Activated naive CD4-positive, alpha-beta T cell (primary cell): Measurements from ENCODE around the gene ATPAF1.

Experiments used
- DNase-seq, 4 experiments: peaks; one replicate each; lab custom pipeline; 2025; lab: John Stamatoyannopoulos, UW

ATPAF1 gene

GRCh38 chr1:46650491-46650890, 17.7 kb downstream of the ATPAF1 start:
- DNase-seq: no peak

GRCh38 chr1:46649764-46650163, 18.4 kb downstream of the ATPAF1 start:
- DNase-seq: no peak

- DNase-seq: no peak
Measured at GRCh38 chr1:46647611-46648010, 20.6 kb downstream of the ATPAF1 start.

- no peak for DNase-seq
Measured at GRCh38 chr1:46646844-46647243, 21.3 kb downstream of the ATPAF1 start.

GRCh38 chr1:46646331-46646730, 21.8 kb downstream of the ATPAF1 start:
- DNase-seq: no peak

GRCh38 chr1:46645815-46646214, 22.3 kb downstream of the ATPAF1 start:
- no peak for DNase-seq

GRCh38 chr1:46643368-46643775, 24.8 kb downstream of the ATPAF1 start:
- DNase-seq: no peak

GRCh38 chr1:46642115-46642680, 26.0 kb downstream of the ATPAF1 start:
- no peak for DNase-seq

GRCh38 chr1:46639547-46639946, 28.6 kb downstream of the ATPAF1 start:
- DNase-seq: no peak

GRCh38 chr1:46638921-46639320, 29.2 kb downstream of the ATPAF1 start:
- no peak for DNase-seq

GRCh38 chr1:46637444-46638083, 30.6 kb downstream of the ATPAF1 start:
- DNase-seq: no peak

GRCh38 chr1:46635205-46635604, 33.0 kb downstream of the ATPAF1 start:
- DNase-seq: no peak

- no peak for DNase-seq
Measured at GRCh38 chr1:46630719-46631118, 37.4 kb downstream of the ATPAF1 start.

- DNase-seq: no peak
Measured at GRCh38 chr1:46623743-46624644, 44.2 kb downstream of the ATPAF1 start.

GRCh38 chr1:46622344-46622743, 45.8 kb downstream of the ATPAF1 start:
- no peak for DNase-seq

GRCh38 chr1:46621930-46622329, 46.2 kb downstream of the ATPAF1 start:
- no peak for DNase-seq

GRCh38 chr1:46619656-46620258, 48.4 kb downstream of the ATPAF1 start:
- no peak for DNase-seq

GRCh38 chr1:46618754-46619415, 49.3 kb downstream of the ATPAF1 start:
- no peak for DNase-seq

GRCh38 chr1:46617833-46618232, 50.3 kb downstream of the ATPAF1 start:
- DNase-seq: no peak

GRCh38 chr1:46617108-46617800, 50.9 kb downstream of the ATPAF1 start:
- DNase-seq: no peak
